ENCODE data around the gene MARCHF6.

- no peak for TF ChIP-seq CTCF (IDR thresholded peaks at IDR 0.05 in 8 of 11, conservative IDR thresholded peaks at IDR 0.05 in 3 of 11)
- no peak for TF ChIP-seq POLR2AphosphoS5 (IDR thresholded peaks at IDR 0.05)
- TF ChIP-seq POLR2A (IDR thresholded peaks at IDR 0.05), result no peak
These were observed 1.6 kb upstream of the MARCHF6 start for GRCh38 chr5:10351919-10352318.
